Measurements from ENCODE around the gene TTC38. TPM values are rescaled to one million over a fixed set of nuclear protein-coding genes. Genes with fewer than 3 reads are reported as not detected.

Gene TTC38
- total and polyA plus RNA-seq, 4 donors = 23.3 to 28.2 (median 25.3) TPM

DNA sequence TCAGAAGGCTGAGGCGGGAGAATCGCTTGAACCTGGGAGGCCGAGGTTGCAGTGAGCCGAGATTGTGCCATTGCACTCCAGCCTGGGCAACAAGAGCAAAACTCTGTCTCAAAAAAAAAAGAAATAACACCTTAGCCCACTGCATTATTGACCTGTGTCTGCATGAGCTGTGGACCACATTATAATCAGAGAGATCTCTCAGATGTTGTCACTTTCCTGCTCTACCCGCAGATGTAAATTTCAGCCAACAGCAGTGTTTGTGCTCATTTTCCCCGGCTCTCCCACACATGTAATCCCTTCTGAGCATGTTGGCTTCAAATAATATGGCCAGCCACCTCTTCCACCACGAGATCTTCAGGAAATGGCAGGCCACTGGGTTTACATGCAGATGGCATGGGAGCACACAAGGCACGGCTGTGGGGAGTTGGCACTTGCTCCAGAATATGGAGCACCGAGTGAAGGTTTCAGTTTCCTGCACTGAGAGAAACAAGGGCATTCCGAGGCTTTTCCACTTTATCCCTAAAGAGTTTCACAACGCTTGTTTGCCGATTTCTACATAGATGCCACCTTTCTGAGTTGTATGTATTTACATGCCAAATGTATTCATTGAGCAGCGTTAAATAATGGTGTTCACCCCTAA, 37.4 kb upstream of the TTC38 start:
- ATAC-seq (ENCODE audit: low FRiP score) (no peak), DNase-seq (no peak)
- no peaks in the 10 kb centered on the region for H3K4me1 ChIP-seq (ENCODE audit: control insufficient read depth in 1 of 2, insufficient read depth in 2 of 2, low read length in 2 of 2)
- H3K36me3 ChIP-seq (ENCODE audit: control insufficient read depth in 1 of 2, insufficient read depth in 2 of 2, low read length in 1 of 2) = peaks cover 0 to 8% of the 10 kb centered on the region in 2 donors
- H3K4me3 ChIP-seq (ENCODE audit: low read length in 2 of 2) = no peak overlapping the region
- H3K27me3 ChIP-seq (ENCODE audit: control insufficient read depth in 1 of 2, insufficient read depth in 2 of 2, low read length in 1 of 2) = no peaks in the 10 kb centered on the region
- no peaks in the 10 kb centered on the region for H3K9me3 ChIP-seq (ENCODE audit: control insufficient read depth, low read length)
- intact Hi-C loops (cut with DNase I) = no loop called here
- 88 to 91% methylated on average over 13 of the region's 13 CpGs for WGBS, 2 donors
- H3K27ac ChIP-seq (ENCODE audit: low read depth in 1 of 2, low read length in 2 of 2) = no peak overlapping the region

- no peaks in the 10 kb centered on the region for H3K4me1 ChIP-seq (ENCODE audit: control insufficient read depth in 1 of 2, insufficient read depth in 2 of 2, low read length in 2 of 2)
- no peak overlapping the region for H3K27ac ChIP-seq (ENCODE audit: low read depth in 1 of 2, low read length in 2 of 2)
- H3K27me3 ChIP-seq (ENCODE audit: control insufficient read depth in 1 of 2, insufficient read depth in 2 of 2, low read length in 1 of 2) = no peaks in the 10 kb centered on the region
- H3K9me3 ChIP-seq (ENCODE audit: control insufficient read depth, low read length) = no peaks in the 10 kb centered on the region
- peak; percentile 74 for ATAC-seq (ENCODE audit: low FRiP score)
- intact Hi-C loops (cut with DNase I) = no loop called here
- DNase-seq = peak; percentile 86 to 87
- no peak overlapping the region for H3K4me3 ChIP-seq (ENCODE audit: low read length in 2 of 2)
- 2 to 3% methylated on average over 9 of the region's 9 CpGs for WGBS, 2 donors
- peaks cover 0 to 6% of the 10 kb centered on the region in 2 donors for H3K36me3 ChIP-seq (ENCODE audit: control insufficient read depth in 1 of 2, insufficient read depth in 2 of 2, low read length in 1 of 2)
Observed at GRCh38 chr22:46233231-46233630, 34.6 kb upstream of the TTC38 start.

- H3K27me3 ChIP-seq (ENCODE audit: control insufficient read depth in 1 of 2, insufficient read depth in 2 of 2, low read length in 1 of 2) = no peaks in the 10 kb centered on the region
- H3K36me3 ChIP-seq (ENCODE audit: control insufficient read depth in 1 of 2, insufficient read depth in 2 of 2, low read length in 1 of 2) = peaks cover 0 to 6% of the 10 kb centered on the region in 2 donors
- no peaks in the 10 kb centered on the region for H3K4me1 ChIP-seq (ENCODE audit: control insufficient read depth in 1 of 2, insufficient read depth in 2 of 2, low read length in 2 of 2)
- H3K4me3 ChIP-seq (ENCODE audit: low read length in 2 of 2) = no peak overlapping the region
- intact Hi-C loops (cut with DNase I) = no loop called here
- ATAC-seq (ENCODE audit: low FRiP score) (no peak), DNase-seq (no peak)
- WGBS, 2 donors = 95% methylated on average over 12 of the region's 12 CpGs
- no peak overlapping the region for H3K27ac ChIP-seq (ENCODE audit: low read depth in 1 of 2, low read length in 2 of 2)
- H3K9me3 ChIP-seq (ENCODE audit: control insufficient read depth, low read length) = no peaks in the 10 kb centered on the region
Observed at GRCh38 chr22:46234969-46235368, 32.8 kb upstream of the TTC38 start.

GRCh38 chr22:46237453-46238124, 30.2 kb upstream of the TTC38 start:
- no peak for ATAC-seq (ENCODE audit: low FRiP score)
- Histone ChIP-seq H3K9me3 (ENCODE audit: control insufficient read depth, low read length) (no peaks in the 10 kb centered on the region), H3K27me3 (ENCODE audit: control insufficient read depth in 1 of 2, insufficient read depth in 2 of 2, low read length in 1 of 2) (no peaks in the 10 kb centered on the region), H3K27ac (ENCODE audit: low read depth in 1 of 2, low read length in 2 of 2) (no peak overlapping the region), H3K4me1 (ENCODE audit: control insufficient read depth in 1 of 2, insufficient read depth in 2 of 2, low read length in 2 of 2) (no peaks in the 10 kb centered on the region), H3K4me3 (ENCODE audit: low read length in 2 of 2) (no peak overlapping the region), H3K36me3 (ENCODE audit: control insufficient read depth in 1 of 2, insufficient read depth in 2 of 2, low read length in 1 of 2) (peaks cover 0 to 1% of the 10 kb centered on the region in 2 donors)
- no peak for DNase-seq
- 69 to 72% methylated on average over 12 of the region's 12 CpGs for WGBS, 2 donors
- intact Hi-C loops (cut with DNase I) = no loop called here

GRCh38 chr22:46238541-46238940, 29.3 kb upstream of the TTC38 start:
- Histone ChIP-seq H3K9me3 (ENCODE audit: control insufficient read depth, low read length) (no peaks in the 10 kb centered on the region), H3K4me3 (ENCODE audit: low read length in 2 of 2) (no peak overlapping the region), H3K4me1 (ENCODE audit: control insufficient read depth in 1 of 2, insufficient read depth in 2 of 2, low read length in 2 of 2) (no peaks in the 10 kb centered on the region), H3K27me3 (ENCODE audit: control insufficient read depth in 1 of 2, insufficient read depth in 2 of 2, low read length in 1 of 2) (no peaks in the 10 kb centered on the region), H3K27ac (ENCODE audit: low read depth in 1 of 2, low read length in 2 of 2) (no peak overlapping the region), H3K36me3 (ENCODE audit: control insufficient read depth in 1 of 2, insufficient read depth in 2 of 2, low read length in 1 of 2) (peaks cover 0 to 1% of the 10 kb centered on the region in 2 donors)
- ATAC-seq (ENCODE audit: low FRiP score) = no peak
- intact Hi-C loops (cut with DNase I) = no loop called here
- WGBS, 2 donors = 78 to 89% methylated on average over 16 of the region's 16 CpGs
- DNase-seq = no peak

GRCh38 chr22:46239261-46240048, 28.4 kb upstream of the TTC38 start:
- Histone ChIP-seq H3K27ac (ENCODE audit: low read depth in 1 of 2, low read length in 2 of 2) (no peak overlapping the region), H3K9me3 (ENCODE audit: control insufficient read depth, low read length) (no peaks in the 10 kb centered on the region), H3K36me3 (ENCODE audit: control insufficient read depth in 1 of 2, insufficient read depth in 2 of 2, low read length in 1 of 2) (peaks cover 0 to 1% of the 10 kb centered on the region in 2 donors), H3K27me3 (ENCODE audit: control insufficient read depth in 1 of 2, insufficient read depth in 2 of 2, low read length in 1 of 2) (no peaks in the 10 kb centered on the region), H3K4me1 (ENCODE audit: control insufficient read depth in 1 of 2, insufficient read depth in 2 of 2, low read length in 2 of 2) (no peaks in the 10 kb centered on the region), H3K4me3 (ENCODE audit: low read length in 2 of 2) (no peak overlapping the region)
- ATAC-seq (ENCODE audit: low FRiP score) = no peak
- DNase-seq = no peak
- WGBS, 2 donors = 90 to 92% methylated on average over 20 of the region's 20 CpGs
- intact Hi-C loops (cut with DNase I) = loop anchor here in 1 of 2 donors (10.0 kb wide), 1 partner anchor 85 kb away; the partner anchor contains the start of gene PPARA

GRCh38 chr22:46240073-46240472, 27.7 kb upstream of the TTC38 start:
- 93 to 95% methylated on average over 2 of the region's 2 CpGs for WGBS, 2 donors
- Histone ChIP-seq H3K36me3 (ENCODE audit: control insufficient read depth in 1 of 2, insufficient read depth in 2 of 2, low read length in 1 of 2) (peaks cover 0 to 1% of the 10 kb centered on the region in 2 donors), H3K27me3 (ENCODE audit: control insufficient read depth in 1 of 2, insufficient read depth in 2 of 2, low read length in 1 of 2) (no peaks in the 10 kb centered on the region), H3K27ac (ENCODE audit: low read depth in 1 of 2, low read length in 2 of 2) (no peak overlapping the region), H3K4me3 (ENCODE audit: low read length in 2 of 2) (no peak overlapping the region), H3K9me3 (ENCODE audit: control insufficient read depth, low read length) (no peaks in the 10 kb centered on the region), H3K4me1 (ENCODE audit: control insufficient read depth in 1 of 2, insufficient read depth in 2 of 2, low read length in 2 of 2) (no peaks in the 10 kb centered on the region)
- intact Hi-C loops (cut with DNase I) = loop anchor here in 1 of 2 donors (10.0 kb wide), 1 partner anchor 85 kb away; the partner anchor contains the start of gene PPARA
- ATAC-seq (ENCODE audit: low FRiP score) = no peak
- DNase-seq = no peak

DNA sequence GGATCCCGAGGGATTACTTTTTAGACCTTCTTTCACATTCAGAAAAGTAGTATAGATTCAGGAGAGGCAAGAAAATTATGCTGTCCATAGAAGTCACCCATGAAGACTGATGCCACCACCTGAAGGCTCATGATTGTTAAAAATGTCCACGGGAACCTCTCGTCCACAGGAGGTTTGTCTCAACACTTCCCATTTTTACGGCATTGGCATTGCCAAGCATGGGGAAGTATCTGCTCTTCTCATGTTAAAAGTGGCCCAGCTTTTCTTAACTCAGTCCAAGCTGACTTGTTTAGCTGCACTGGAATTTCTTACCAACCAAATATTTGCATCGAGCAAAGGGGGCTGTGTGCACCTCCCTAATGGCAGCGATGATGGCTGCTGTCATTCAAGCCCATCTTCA, 27.3 kb upstream of the TTC38 start:
- no peaks in the 10 kb centered on the region for H3K4me1 ChIP-seq (ENCODE audit: control insufficient read depth in 1 of 2, insufficient read depth in 2 of 2, low read length in 2 of 2)
- intact Hi-C loops (cut with DNase I) = loop anchor here in 1 of 2 donors (10.0 kb wide), 1 partner anchor 86 kb away; the partner anchor contains the start of gene PPARA
- WGBS, 2 donors = 82% methylated on average over 6 of the region's 6 CpGs

More for the DNA sequence above, 27.3 kb upstream of the TTC38 start:
- Histone ChIP-seq H3K27ac (ENCODE audit: low read depth in 1 of 2, low read length in 2 of 2) (no peak overlapping the region), H3K27me3 (ENCODE audit: control insufficient read depth in 1 of 2, insufficient read depth in 2 of 2, low read length in 1 of 2) (no peaks in the 10 kb centered on the region), H3K9me3 (ENCODE audit: control insufficient read depth, low read length) (no peaks in the 10 kb centered on the region), H3K36me3 (ENCODE audit: control insufficient read depth in 1 of 2, insufficient read depth in 2 of 2, low read length in 1 of 2) (no peaks in the 10 kb centered on the region), H3K4me3 (ENCODE audit: low read length in 2 of 2) (no peak overlapping the region)
- no peak for ATAC-seq (ENCODE audit: low FRiP score)
- DNase-seq = no peak
